Measurements from ENCODE around the gene DPP6. TPM values are rescaled to one million over a fixed set of nuclear protein-coding genes. Genes with fewer than 3 reads are reported as not detected.

DPP6 gene
- total RNA-seq, 1 experiment from 2014 or later: not detected

GRCh38 chr7:154837622-154838021, 785.4 kb downstream of the DPP6 start:
- Histone ChIP-seq H3F3A (ENCODE audit: low read length, unreplicated experiment) (no peaks in the 10 kb centered on the region), H3K9me2 (replicated peaks; ENCODE audit: low read length) (no peaks in the 10 kb centered on the region), H3K4me2 (ENCODE audit: low read length) (no peak overlapping the region), H3K27ac (ENCODE audit: low read length) (no peak overlapping the region), H2AFZ (ENCODE audit: low read length) (no peak overlapping the region), H3K9ac (ENCODE audit: low read length) (no peak overlapping the region), H3K9me3 (ENCODE audit: low read length) (no peaks in the 10 kb centered on the region), H3K4me3 (ENCODE audit: low read length) (no peak overlapping the region), H3K4me1 (ENCODE audit: insufficient read depth, low read length) (no peaks in the 10 kb centered on the region), H3K27me3 (ENCODE audit: low read length) (peaks cover 70% of the 10 kb centered on the region), H3K79me2 (ENCODE audit: low read length) (no peaks in the 10 kb centered on the region), H3K36me3 (ENCODE audit: low read depth, low read length) (no peaks in the 10 kb centered on the region), H4K20me1 (ENCODE audit: low read length) (no peaks in the 10 kb centered on the region)
- DNase-seq (no peak), ATAC-seq (no peak)
- ChIA-PET POLR2A (ENCODE audit: unreplicated experiment) (no interaction called here), CTCF (no interaction called here)
- intact Hi-C loops (cut with micrococcal nuclease): no loop called here
- BruUV-seq (replicated peaks): no TSS peak
- TF ChIP-seq CTCF (conservative IDR thresholded peaks at IDR 0.05; ENCODE audit: low read depth, low read length) (no peak), EZH2 (IDR thresholded peaks at IDR 0.05; ENCODE audit: low read length, unreplicated experiment) (no peak), EZH2phosphoT487 (IDR thresholded peaks at IDR 0.05; ENCODE audit: borderline replicate concordance, low read length) (no peak)

GRCh38 chr7:154840086-154840485, 787.9 kb downstream of the DPP6 start:
- no peak overlapping the region for H2AFZ ChIP-seq (ENCODE audit: low read length)
- CTCF ChIA-PET: no interaction called here
- H3K27ac ChIP-seq (ENCODE audit: low read length): no peak overlapping the region
- H3K9me3 ChIP-seq (ENCODE audit: low read length): no peaks in the 10 kb centered on the region
- DNase-seq: no peak
- no peak overlapping the region for H3K4me2 ChIP-seq (ENCODE audit: low read length)
- H4K20me1 ChIP-seq (ENCODE audit: low read length): no peaks in the 10 kb centered on the region
- TF ChIP-seq EZH2phosphoT487 (IDR thresholded peaks at IDR 0.05; ENCODE audit: borderline replicate concordance, low read length): no peak
- no peak for TF ChIP-seq EZH2 (IDR thresholded peaks at IDR 0.05; ENCODE audit: low read length, unreplicated experiment)
- H3K79me2 ChIP-seq (ENCODE audit: low read length): no peaks in the 10 kb centered on the region
- H3K9ac ChIP-seq (ENCODE audit: low read length): no peak overlapping the region
- no peaks in the 10 kb centered on the region for H3K36me3 ChIP-seq (ENCODE audit: low read depth, low read length)
- BruUV-seq (replicated peaks): no TSS peak
- ATAC-seq: no peak
- no peak overlapping the region for H3K4me3 ChIP-seq (ENCODE audit: low read length)
- H3K9me2 ChIP-seq (replicated peaks; ENCODE audit: low read length): no peaks in the 10 kb centered on the region
- H3K27me3 ChIP-seq (ENCODE audit: low read length): peaks cover 80% of the 10 kb centered on the region
- H3K4me1 ChIP-seq (ENCODE audit: insufficient read depth, low read length): no peaks in the 10 kb centered on the region
- no peaks in the 10 kb centered on the region for H3F3A ChIP-seq (ENCODE audit: low read length, unreplicated experiment)
- POLR2A ChIA-PET (ENCODE audit: unreplicated experiment): no interaction called here
- intact Hi-C loops (cut with micrococcal nuclease): no loop called here

DNA sequence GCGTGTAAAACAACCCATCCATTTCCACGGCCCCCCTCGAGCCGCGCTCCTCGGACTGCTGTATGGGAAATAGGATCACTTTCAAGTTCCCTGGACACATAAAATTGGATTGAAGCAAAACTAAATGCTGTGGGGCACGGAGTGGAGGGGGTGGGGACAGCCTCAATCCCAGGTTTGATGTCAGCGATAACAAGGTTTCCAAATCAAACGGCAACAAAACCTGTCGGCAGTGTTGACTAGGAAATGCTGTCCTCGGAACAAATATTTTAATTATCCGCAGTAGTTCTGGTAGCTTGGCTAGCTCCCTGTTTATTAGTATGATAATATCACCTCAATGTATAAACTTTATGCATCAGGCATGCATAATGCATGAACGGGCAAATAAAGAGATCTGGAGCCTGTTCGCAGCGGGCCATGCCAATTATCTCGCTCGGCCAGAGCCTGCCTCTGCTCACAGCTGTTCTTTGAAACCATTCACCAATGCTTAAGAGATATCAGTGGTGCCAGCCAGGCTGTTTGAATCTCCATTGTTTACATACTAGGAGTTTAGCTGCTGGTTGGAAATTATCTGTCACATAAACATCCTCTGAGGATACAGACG, 789.6 kb downstream of the DPP6 start:
- H3K27me3 ChIP-seq (ENCODE audit: low read length): peaks cover 71% of the 10 kb centered on the region
- ChIA-PET CTCF (no interaction called here), POLR2A (ENCODE audit: unreplicated experiment) (no interaction called here)
- ATAC-seq (no peak; the same call in 1 of the 2 replicates), DNase-seq (no peak)
- no peak overlapping the region for H2AFZ ChIP-seq (ENCODE audit: low read length)
- no peaks in the 10 kb centered on the region for H4K20me1 ChIP-seq (ENCODE audit: low read length)
- H3K9me2 ChIP-seq (replicated peaks; ENCODE audit: low read length): no peaks in the 10 kb centered on the region
- BruUV-seq (replicated peaks): no TSS peak
- no peak overlapping the region for H3K9ac ChIP-seq (ENCODE audit: low read length)
- no peaks in the 10 kb centered on the region for H3K36me3 ChIP-seq (ENCODE audit: low read depth, low read length)
- no peak overlapping the region for H3K4me3 ChIP-seq (ENCODE audit: low read length)
- TF ChIP-seq CTCF (conservative IDR thresholded peaks at IDR 0.05; ENCODE audit: low read depth, low read length): no peak
- peak; percentile 49 for TF ChIP-seq EZH2 (IDR thresholded peaks at IDR 0.05; ENCODE audit: low read length, unreplicated experiment)
- intact Hi-C loops (cut with micrococcal nuclease): no loop called here
- no peaks in the 10 kb centered on the region for H3F3A ChIP-seq (ENCODE audit: low read length, unreplicated experiment)
- H3K9me3 ChIP-seq (ENCODE audit: low read length): no peaks in the 10 kb centered on the region
- H3K4me1 ChIP-seq (ENCODE audit: insufficient read depth, low read length): no peaks in the 10 kb centered on the region
- no peak overlapping the region for H3K4me2 ChIP-seq (ENCODE audit: low read length)
- no peak overlapping the region for H3K27ac ChIP-seq (ENCODE audit: low read length)
- H3K79me2 ChIP-seq (ENCODE audit: low read length): no peaks in the 10 kb centered on the region
